T-helper 17 cell (primary cell): Measurements from ENCODE around the gene CCDC57. TPM values are rescaled to one million over a fixed set of nuclear protein-coding genes. Genes with fewer than 3 reads are reported as not detected.

Source experiments
- ATAC-seq: fragments of 150-1000 bp; cut with Tn5 transposase; 2 replicates; pipeline ENCODE4 v1.10.0; 2021; ENCODE audit warnings: mild to moderate bottlenecking, moderate library complexity
- DNase-seq, 3 donors: peaks; one replicate each; pipeline versions ENCODE4 v3.0.0 to v3.0.0-alpha.2; 2020 to 2021
- H3K9me3 ChIP-seq: one replicate; pipeline ENCODE4 v1.7.0; 2013; ENCODE audit warnings: low read length, mild to moderate bottlenecking; ENCODE audit not compliant: control insufficient read depth, poor library complexity, severe bottlenecking
- H3K27ac Mint-ChIP-seq: one replicate; pipeline ENCODE4 v1.8.0; 2022; ENCODE audit warnings: mild to moderate bottlenecking, moderate library complexity, mixed read lengths
- H3K27me3 Mint-ChIP-seq: one replicate; pipeline ENCODE4 v1.8.0; 2022; ENCODE audit warnings: mixed read lengths
- H3K36me3 Mint-ChIP-seq: one replicate; pipeline ENCODE4 v1.8.0; 2022; ENCODE audit warnings: low read depth, mixed read lengths
- H3K4me1 Mint-ChIP-seq: one replicate; pipeline ENCODE4 v1.8.0; 2022; ENCODE audit warnings: mild to moderate bottlenecking, mixed read lengths
- H3K4me3 Mint-ChIP-seq: one replicate; pipeline ENCODE4 v1.8.0; 2022; ENCODE audit warnings: mild to moderate bottlenecking, moderate library complexity, mixed read lengths
- total RNA-seq, 4 donors: library from RNA in 2 of 4; stranded (reverse) in 2 of 4; gene quantifications; one replicate each; pipeline ENCODE4 v1.2.3 and lab custom pipeline; 2022 to 2026

CCDC57 gene
- total RNA-seq, 2 donors from 2014 or later, result 79.1 to 89.0 TPM

- H3K36me3 Mint-ChIP-seq, result no peaks in the 10 kb centered on the region
- no peak overlapping the region for H3K27ac Mint-ChIP-seq
Observed at GRCh38 chr17:82077617-82078358, 134.9 kb downstream of the CCDC57 start.

GRCh38 chr17:82076785-82077591, 135.7 kb downstream of the CCDC57 start:
- peak overlapping the region; percentile 71 for H3K27ac Mint-ChIP-seq
- ATAC-seq, result peak; percentile 20

More at GRCh38 chr17:82077617-82078358, 134.9 kb downstream of the CCDC57 start:
- no peaks in the 10 kb centered on the region for H3K27me3 Mint-ChIP-seq
- H3K9me3 ChIP-seq, result no peaks in the 10 kb centered on the region
- peak overlapping the region; percentile 12 for H3K4me3 Mint-ChIP-seq
- H3K4me1 Mint-ChIP-seq, result peaks cover 2% of the 10 kb centered on the region
- ATAC-seq (peak; percentile 17), DNase-seq (no peak)

DNA sequence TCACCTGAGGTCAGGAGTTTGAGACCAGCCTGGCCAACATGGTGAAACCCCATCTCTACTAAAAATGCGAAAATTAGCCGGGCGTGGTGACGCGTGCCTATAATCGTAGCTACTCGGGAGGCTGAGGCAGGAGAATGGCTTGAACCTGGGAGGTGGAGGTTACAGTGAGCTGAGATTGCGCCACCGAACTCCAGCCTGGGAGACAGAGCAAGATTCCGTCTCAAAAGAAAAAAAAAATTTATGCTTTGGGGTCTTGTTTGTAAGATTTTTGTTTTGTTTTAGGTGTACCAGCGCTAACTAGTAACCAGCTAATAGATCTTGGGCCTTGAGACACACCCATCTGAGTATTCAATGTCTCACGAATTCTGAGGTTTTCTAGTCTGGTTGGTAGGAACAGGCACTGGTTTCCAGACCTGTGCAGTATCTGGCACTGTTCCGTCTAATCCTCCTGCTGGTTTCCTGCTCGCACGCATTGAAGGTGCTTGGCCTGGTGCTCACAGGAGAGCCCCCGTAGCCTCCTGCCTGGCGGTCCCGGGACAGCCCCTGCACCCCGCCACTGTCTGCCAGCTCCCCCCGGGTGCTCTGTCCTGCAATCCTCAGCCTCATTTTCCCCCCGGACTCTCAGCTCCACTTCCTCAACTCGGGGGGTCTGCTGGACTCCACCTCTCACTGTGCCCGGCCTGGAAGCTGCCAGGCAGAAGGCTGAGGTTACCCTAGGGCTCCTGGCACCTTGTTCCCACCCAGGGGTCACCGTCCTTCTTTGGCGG, 136.4 kb downstream of the CCDC57 start:
- Mint-ChIP-seq H3K27ac (peak overlapping the region; percentile 71), H3K27me3 (no peaks in the 10 kb centered on the region), H3K36me3 (no peaks in the 10 kb centered on the region), H3K4me1 (peaks cover 2% of the 10 kb centered on the region), H3K4me3 (peak overlapping the region; percentile 5)
- DNase-seq, result no peak
- no peaks in the 10 kb centered on the region for H3K9me3 ChIP-seq
- ATAC-seq, result no peak

More at GRCh38 chr17:82076785-82077591, 135.7 kb downstream of the CCDC57 start:
- Mint-ChIP-seq H3K36me3 (no peaks in the 10 kb centered on the region), H3K27me3 (no peaks in the 10 kb centered on the region), H3K4me1 (peaks cover 2% of the 10 kb centered on the region), H3K4me3 (no peak overlapping the region)
- H3K9me3 ChIP-seq, result no peaks in the 10 kb centered on the region
- DNase-seq, result no peak

DNA sequence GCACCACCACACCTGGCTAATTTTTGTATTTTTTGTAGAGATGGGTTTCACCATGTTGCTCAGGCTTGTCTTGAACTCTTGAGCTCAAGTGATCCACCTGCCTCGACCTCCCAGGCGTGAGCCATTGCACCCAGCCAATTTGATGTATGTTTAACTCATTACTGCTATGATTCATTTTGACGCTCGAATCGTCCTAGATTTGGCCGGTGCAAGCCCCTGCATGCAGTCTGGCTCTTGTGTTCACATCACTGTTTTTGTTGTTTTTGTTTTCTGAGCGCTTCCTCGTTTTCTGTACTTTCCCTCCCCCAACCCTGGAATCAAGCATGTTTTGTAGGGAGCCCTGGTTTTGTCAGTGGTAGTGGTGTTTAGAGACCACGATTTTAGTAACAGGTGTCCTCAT, 139.2 kb downstream of the CCDC57 start:
- no peak for DNase-seq
- H3K4me1 Mint-ChIP-seq, result peaks cover 2% of the 10 kb centered on the region
- H3K27ac Mint-ChIP-seq, result no peak overlapping the region
- H3K4me3 Mint-ChIP-seq, result no peak overlapping the region
- no peak for ATAC-seq
- H3K36me3 Mint-ChIP-seq, result no peaks in the 10 kb centered on the region
- H3K9me3 ChIP-seq, result no peaks in the 10 kb centered on the region
- H3K27me3 Mint-ChIP-seq, result no peaks in the 10 kb centered on the region

DNA sequence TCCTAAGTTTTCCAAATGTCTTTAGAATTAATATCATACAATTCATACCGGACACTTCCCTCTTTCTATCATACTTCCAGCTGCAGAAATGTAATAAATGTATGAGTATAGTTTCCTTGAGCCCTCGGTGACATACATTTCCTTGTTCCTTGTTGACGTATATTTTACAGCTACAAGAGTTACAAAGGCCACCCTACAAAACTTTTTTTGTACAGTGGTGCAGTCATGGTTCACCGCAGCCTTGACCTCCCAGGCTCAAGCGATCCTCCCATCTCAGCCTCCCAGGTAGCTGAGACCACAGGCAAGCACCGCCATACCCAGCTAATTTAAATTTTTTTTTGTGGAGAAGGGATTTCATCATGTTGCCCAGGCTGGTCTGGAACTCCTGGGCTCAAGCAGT, 139.8 kb downstream of the CCDC57 start:
- H3K27ac Mint-ChIP-seq, result no peak overlapping the region
- ATAC-seq, result no peak

DNA sequence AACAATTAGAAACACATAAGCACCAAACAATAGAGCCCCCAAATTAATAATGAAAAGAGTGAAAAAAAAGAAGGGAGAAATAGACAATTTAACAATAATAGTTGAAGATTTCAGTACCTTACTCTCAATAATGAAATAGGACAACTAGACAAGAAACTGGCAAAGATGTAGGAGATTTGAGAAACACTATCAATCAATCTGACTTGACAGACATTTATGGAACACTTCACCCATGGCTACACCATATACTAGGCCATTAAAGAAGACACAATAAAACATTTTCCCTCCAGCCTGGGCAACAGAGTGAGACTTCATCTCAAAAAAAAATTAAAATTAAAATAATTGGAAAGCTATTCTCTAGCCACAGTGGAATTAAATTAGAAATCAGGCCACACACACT, 142.0 kb downstream of the CCDC57 start:
- ATAC-seq (no peak), DNase-seq (no peak)
- Mint-ChIP-seq H3K4me1 (peaks cover 4% of the 10 kb centered on the region), H3K27ac (no peak overlapping the region), H3K27me3 (no peaks in the 10 kb centered on the region), H3K4me3 (no peak overlapping the region), H3K36me3 (no peaks in the 10 kb centered on the region)
- H3K9me3 ChIP-seq, result no peaks in the 10 kb centered on the region

More for the DNA sequence above, 139.8 kb downstream of the CCDC57 start:
- Mint-ChIP-seq H3K4me3 (no peak overlapping the region), H3K27me3 (no peaks in the 10 kb centered on the region), H3K36me3 (no peaks in the 10 kb centered on the region), H3K4me1 (no peaks in the 10 kb centered on the region)
- no peaks in the 10 kb centered on the region for H3K9me3 ChIP-seq
- no peak for DNase-seq

DNA sequence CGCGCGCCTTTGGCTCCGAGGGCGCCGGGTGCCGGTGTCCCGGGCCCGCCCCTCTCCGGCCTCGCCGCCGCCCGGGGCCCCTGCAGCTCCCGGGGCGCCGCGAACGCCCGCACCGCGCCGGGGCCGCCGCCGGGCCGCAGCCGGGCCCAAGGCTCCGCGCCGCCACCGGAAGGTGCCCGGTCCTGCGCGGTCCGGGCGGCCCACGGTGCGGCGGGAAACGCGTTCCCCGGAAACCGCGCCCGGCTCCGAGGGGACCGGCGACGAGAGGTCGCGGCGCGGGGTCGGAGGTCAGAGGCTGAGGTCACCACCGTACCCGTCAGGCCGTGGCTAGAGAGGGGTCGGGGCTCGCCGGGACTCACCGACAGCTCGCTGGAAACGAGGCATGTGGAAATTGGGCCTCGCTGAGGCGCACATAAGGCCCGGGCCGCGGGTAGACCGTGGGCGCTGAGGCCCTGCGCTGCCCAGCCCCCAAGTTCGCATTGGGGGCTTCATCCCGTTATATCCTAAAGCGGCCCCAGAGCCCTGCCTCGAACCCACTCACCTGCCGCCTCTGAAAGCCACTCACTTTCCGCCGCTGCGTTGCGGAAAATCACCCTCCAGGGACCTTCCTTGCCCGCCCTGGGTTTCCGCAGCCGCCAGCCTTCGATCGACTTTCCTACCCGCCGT, 146.9 kb downstream of the CCDC57 start, which contains the start of gene DUS1L:
TSS of gene DUS1L (minus strand) at position 167 of the 666 bp plus-strand sequence. CDS start 745 bp downstream, outside the sequence.
- Mint-ChIP-seq H3K27me3 (no peaks in the 10 kb centered on the region), H3K4me1 (peaks cover 4% of the 10 kb centered on the region), H3K4me3 (peak within 1 kb of the TSS; percentile 89), H3K27ac (peak within 1 kb of the TSS; percentile 87), H3K36me3 (no peaks in the 10 kb centered on the region)
- no peaks in the 10 kb centered on the region for H3K9me3 ChIP-seq
- ATAC-seq, result peak; percentile 92
- peak; percentile 54 to 74 (median 66) for DNase-seq

DNA sequence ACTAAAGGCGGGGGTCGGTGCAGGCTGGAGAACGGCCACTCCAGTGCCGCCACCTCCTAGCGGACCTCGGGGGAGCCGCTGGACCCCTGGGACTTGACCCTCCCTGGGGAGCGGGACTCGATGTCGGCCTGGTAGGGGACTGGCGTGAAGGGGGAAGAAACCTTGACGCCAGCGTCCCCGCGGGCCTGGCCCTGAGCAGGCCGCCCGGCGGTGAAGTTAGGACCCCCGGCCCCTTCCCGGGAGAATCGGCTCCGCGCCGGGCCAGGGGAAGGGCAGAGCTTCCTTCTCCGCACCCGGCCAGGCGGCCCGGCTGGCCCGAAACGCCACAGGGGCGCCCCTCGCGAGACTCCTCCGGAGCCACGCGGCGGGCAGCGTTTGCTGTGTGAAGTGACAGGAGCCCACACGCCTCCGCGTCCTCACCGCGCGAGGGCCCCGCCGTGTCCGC, 147.4 kb downstream of the CCDC57 start:
- Mint-ChIP-seq H3K36me3 (peaks cover under 1% of the 10 kb centered on the region), H3K27ac (no peak overlapping the region), H3K4me3 (peak overlapping the region; percentile 70), H3K4me1 (peaks cover 5% of the 10 kb centered on the region), H3K27me3 (no peaks in the 10 kb centered on the region)
- DNase-seq (no peak), ATAC-seq (peak; percentile 71)
- no peaks in the 10 kb centered on the region for H3K9me3 ChIP-seq

GRCh38 chr17:82064433-82065192, 148.0 kb downstream of the CCDC57 start:
- H3K27ac Mint-ChIP-seq, result peak overlapping the region; percentile 14
- peak overlapping the region; percentile 70 for H3K4me3 Mint-ChIP-seq
- ATAC-seq (no peak), DNase-seq (no peak)
- no peaks in the 10 kb centered on the region for H3K27me3 Mint-ChIP-seq
- no peaks in the 10 kb centered on the region for H3K9me3 ChIP-seq
- peaks cover 2% of the 10 kb centered on the region for H3K36me3 Mint-ChIP-seq
- H3K4me1 Mint-ChIP-seq, result peaks cover 6% of the 10 kb centered on the region

DNA sequence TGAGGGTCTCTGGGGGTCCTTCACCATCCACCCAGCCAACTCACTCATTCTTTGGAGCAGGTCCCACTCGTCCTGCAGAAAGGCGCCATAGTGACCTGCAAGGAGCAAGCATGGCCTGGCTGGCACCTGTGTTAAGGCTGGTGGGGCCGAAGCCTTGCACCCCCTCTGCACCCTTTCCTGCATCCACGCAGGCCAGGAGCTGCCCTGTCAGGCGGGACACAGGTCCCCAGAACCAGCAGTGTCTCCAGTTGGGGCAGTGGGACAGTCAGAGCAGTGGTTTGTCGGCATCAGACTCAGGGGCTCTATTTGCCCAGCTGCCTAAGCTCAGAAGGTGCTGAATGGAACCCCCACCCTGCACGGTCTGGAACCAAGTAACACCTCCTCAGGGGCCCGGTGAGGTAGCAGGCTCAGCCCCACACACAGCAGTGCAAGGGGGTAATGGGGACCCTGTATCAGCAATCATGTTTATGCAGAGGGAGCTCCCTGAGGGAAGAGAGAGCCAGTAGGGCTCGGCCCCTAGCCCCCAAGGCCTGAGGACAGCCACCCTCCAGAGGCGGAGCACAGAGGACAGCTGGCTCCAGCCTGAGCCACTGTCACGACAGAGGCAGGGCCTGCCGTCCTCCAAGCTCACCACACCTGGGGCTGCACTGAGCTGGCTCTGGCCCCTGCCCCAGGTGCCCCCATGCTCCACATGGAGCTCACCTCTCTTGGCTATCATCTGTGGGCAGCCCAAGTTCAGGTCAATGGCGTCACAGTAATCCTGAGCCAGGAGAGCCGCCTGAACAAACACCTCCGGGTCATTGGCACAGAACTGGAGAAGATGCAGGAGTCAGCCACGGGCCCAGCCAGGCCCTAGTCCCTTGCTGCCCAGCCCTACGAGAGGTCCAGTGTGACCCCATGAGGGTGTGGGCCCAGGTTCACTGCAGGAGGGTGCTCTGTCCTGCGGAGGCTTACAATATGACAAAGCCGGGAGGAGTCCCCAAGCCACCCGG, 148.9 kb downstream of the CCDC57 start:
- no peak for DNase-seq
- H3K9me3 ChIP-seq, result no peaks in the 10 kb centered on the region
- peaks cover 6% of the 10 kb centered on the region for H3K4me1 Mint-ChIP-seq
- no peak overlapping the region for H3K4me3 Mint-ChIP-seq
- H3K36me3 Mint-ChIP-seq, result peaks cover 2% of the 10 kb centered on the region
- peak overlapping the region; percentile 14 for H3K27ac Mint-ChIP-seq
- ATAC-seq, result no peak
- H3K27me3 Mint-ChIP-seq, result no peaks in the 10 kb centered on the region

DNA sequence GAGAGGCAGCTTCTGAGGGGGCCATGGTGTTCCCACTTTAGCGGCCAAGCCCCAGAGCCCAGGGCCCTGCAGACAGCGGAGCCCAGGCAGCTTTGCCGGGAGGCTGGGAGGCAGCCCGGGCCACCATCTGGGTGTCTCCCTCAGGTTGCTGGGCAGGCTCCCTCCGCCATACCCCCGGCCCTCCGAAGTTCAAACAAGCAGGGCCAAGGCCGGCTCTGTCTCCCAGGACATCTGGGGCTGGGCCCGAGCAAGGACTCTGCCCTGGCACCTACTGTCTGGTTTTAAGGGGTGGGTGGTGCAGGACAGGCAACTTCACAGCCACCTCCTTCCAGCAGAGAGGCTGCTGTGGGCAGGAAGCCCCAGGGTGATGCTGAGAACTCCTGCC, 149.7 kb downstream of the CCDC57 start:
- ATAC-seq (no peak), DNase-seq (no peak)
- no peaks in the 10 kb centered on the region for H3K27me3 Mint-ChIP-seq
- peaks cover 6% of the 10 kb centered on the region for H3K4me1 Mint-ChIP-seq
- H3K36me3 Mint-ChIP-seq, result peaks cover 2% of the 10 kb centered on the region
- H3K9me3 ChIP-seq, result no peaks in the 10 kb centered on the region
- H3K27ac Mint-ChIP-seq, result no peak overlapping the region
- H3K4me3 Mint-ChIP-seq, result no peak overlapping the region
